ENCODE results near the gene NECTIN2.
"Not testable (repeated sequence)": the region's sequence is repeated elsewhere in the genome, so short reads cannot be mapped to it uniquely, and the experiment has no call there.

- not testable (repeated sequence) for TF ChIP-seq CTCF (IDR thresholded peaks at IDR 0.05; ENCODE audit: insufficient read depth, low read depth, low read length); EZH2 (IDR thresholded peaks at IDR 0.05; ENCODE audit: insufficient read depth, low read length)
These were observed 11.7 kb upstream of the NECTIN2 start for GRCh38 chr19:44834399-44834798.

All from astrocyte (in vitro differentiated cells and primary cell).